ENCODE measurements around the gene DOCK1. TPM values are rescaled to one million over a fixed set of nuclear protein-coding genes. Genes with fewer than 3 reads are reported as not detected.

The DOCK1 gene
- total RNA-seq, 1 experiment from 2014 or later, result 82.2 TPM

DNA sequence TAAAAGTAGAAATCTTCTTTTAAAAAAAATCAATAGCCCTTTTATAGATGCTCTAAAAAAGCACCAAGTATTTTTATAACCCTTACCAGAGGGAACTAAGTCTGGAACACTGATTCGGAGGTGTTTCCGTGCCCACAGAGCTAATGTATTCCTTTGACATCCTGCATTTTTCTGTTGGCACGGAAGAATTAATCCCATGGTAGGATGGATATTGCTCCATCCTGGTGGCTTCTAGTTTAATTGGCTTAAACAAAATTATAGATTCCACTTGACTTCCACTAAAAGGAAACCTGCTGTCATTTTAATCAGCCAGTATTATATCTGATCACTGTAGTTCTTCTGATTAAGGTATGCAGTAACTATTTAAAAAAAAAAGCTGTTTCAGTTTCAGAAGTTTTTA is 479.8 kb downstream of the DOCK1 start:
- Histone ChIP-seq H3K4me3 (ENCODE audit: low read depth, low read length) (no peak overlapping the region), H3K4me1 (no peaks in the 10 kb centered on the region), H3K36me3 (ENCODE audit: control insufficient read depth, insufficient read depth, low read length) (no peaks in the 10 kb centered on the region), H3K27me3 (replicated peaks; ENCODE audit: control insufficient read depth, insufficient read depth, low read length) (no peaks in the 10 kb centered on the region), H3K9me3 (no peaks in the 10 kb centered on the region)
- intact Hi-C loops (cut with micrococcal nuclease; ENCODE audit: unreplicated experiment), result no loop called here
- H3K4me3 Mint-ChIP-seq (ENCODE audit: unreplicated experiment), result no peak overlapping the region
- no peak for DNase-seq
- H3K4me1 Mint-ChIP-seq (ENCODE audit: low read depth, unreplicated experiment), result no peaks in the 10 kb centered on the region
- POLR2A ChIA-PET, result no interaction called here
- H3K9me3 Mint-ChIP-seq (ENCODE audit: unreplicated experiment), result no peaks in the 10 kb centered on the region
- peaks cover 35% of the 10 kb centered on the region for H3K36me3 Mint-ChIP-seq (ENCODE audit: insufficient read depth, unreplicated experiment)
- H3K27ac Mint-ChIP-seq (ENCODE audit: unreplicated experiment), result no peak overlapping the region
- TF ChIP-seq, protein P1, sequence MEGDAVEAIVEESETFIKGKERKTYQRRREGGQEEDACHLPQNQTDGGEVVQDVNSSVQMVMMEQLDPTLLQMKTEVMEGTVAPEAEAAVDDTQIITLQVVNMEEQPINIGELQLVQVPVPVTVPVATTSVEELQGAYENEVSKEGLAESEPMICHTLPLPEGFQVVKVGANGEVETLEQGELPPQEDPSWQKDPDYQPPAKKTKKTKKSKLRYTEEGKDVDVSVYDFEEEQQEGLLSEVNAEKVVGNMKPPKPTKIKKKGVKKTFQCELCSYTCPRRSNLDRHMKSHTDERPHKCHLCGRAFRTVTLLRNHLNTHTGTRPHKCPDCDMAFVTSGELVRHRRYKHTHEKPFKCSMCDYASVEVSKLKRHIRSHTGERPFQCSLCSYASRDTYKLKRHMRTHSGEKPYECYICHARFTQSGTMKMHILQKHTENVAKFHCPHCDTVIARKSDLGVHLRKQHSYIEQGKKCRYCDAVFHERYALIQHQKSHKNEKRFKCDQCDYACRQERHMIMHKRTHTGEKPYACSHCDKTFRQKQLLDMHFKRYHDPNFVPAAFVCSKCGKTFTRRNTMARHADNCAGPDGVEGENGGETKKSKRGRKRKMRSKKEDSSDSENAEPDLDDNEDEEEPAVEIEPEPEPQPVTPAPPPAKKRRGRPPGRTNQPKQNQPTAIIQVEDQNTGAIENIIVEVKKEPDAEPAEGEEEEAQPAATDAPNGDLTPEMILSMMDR (IDR thresholded peaks at IDR 0.05; ENCODE audit: insufficient read depth in 1 of 2, low read depth in 1 of 2, low read length in 1 of 2, severe bottlenecking in 1 of 2, unreplicated experiment in 1 of 2), result no peak
- no TSS peak for BruUV-seq (replicated peaks)
- CTCF ChIA-PET, result no interaction called here
- no peaks in the 10 kb centered on the region for H3K27me3 Mint-ChIP-seq (ENCODE audit: insufficient read depth, unreplicated experiment)

DNA sequence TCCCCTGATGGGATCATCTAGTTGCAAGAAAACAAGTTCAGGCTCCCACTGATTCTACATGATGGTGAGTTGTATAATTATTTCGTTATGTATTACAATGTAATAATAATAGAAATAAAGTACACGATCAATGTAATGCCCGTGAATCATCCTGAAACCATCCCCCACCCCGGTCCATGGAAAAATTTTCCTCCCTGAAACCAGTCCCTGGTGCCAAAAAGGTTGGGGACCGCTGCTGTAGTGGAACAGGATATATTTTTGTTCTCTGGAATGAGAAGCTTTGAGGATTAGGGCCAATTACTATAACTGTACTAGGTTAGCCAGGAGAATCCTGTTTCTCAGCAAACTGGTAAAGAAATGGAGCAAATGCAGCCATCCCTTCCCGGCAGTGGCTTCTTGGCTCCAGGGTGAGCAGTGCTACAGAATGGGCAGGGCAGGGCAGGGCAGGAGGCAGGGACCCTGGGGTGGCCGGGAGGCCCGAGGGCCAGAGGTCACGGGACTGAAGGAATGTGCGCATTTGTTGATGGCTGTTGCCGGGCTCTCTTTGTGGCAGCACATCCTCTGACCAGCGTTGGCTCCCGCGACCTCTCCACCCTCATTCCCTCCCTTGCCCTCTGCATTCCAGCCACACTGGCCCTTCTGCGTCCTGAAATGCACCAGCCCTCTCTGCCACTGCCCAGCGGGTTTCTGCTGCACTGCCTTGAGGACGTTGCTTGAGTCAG is 481.5 kb downstream of the DOCK1 start:
- no TSS peak for BruUV-seq (replicated peaks)
- Histone ChIP-seq H3K9me3 (no peaks in the 10 kb centered on the region), H3K27me3 (replicated peaks; ENCODE audit: control insufficient read depth, insufficient read depth, low read length) (no peaks in the 10 kb centered on the region), H3K4me1 (no peaks in the 10 kb centered on the region), H3K4me3 (ENCODE audit: low read depth, low read length) (no peak overlapping the region), H3K36me3 (ENCODE audit: control insufficient read depth, insufficient read depth, low read length) (no peaks in the 10 kb centered on the region)
- Mint-ChIP-seq H3K9me3 (ENCODE audit: unreplicated experiment) (no peaks in the 10 kb centered on the region), H3K4me1 (ENCODE audit: low read depth, unreplicated experiment) (no peaks in the 10 kb centered on the region), H3K27me3 (ENCODE audit: insufficient read depth, unreplicated experiment) (no peaks in the 10 kb centered on the region), H3K4me3 (ENCODE audit: unreplicated experiment) (no peak overlapping the region), H3K27ac (ENCODE audit: unreplicated experiment) (no peak overlapping the region), H3K36me3 (ENCODE audit: insufficient read depth, unreplicated experiment) (peaks cover 29% of the 10 kb centered on the region)
- ChIA-PET CTCF (no interaction called here), POLR2A (no interaction called here)
- no peak for DNase-seq
- TF ChIP-seq, protein P1 (IDR thresholded peaks at IDR 0.05; ENCODE audit: insufficient read depth in 1 of 2, low read depth in 1 of 2, low read length in 1 of 2, severe bottlenecking in 1 of 2, unreplicated experiment in 1 of 2), result no peak
- intact Hi-C loops (cut with micrococcal nuclease; ENCODE audit: unreplicated experiment), result no loop called here

DNA sequence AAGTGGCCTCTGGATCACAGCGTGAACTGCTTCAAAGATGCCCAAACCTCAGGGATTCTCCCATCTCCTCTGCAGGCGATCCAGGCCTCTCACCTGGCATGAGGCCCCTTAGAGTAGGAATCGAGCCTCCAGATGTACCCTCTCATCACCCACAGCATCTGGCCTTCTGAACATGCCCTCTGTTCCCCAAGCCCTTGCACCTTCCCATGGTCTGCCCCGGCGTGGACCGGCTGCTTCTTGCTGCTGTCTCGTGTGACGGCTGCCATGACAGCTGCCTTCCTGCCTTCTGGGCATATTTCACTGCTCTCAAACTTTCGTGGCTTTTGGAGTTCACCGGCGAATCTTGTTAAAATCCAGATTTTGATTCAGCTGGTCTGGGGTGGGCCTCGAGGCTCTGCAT is 486.6 kb downstream of the DOCK1 start:
- ChIA-PET POLR2A (no interaction called here), CTCF (no interaction called here)
- H3K4me1 ChIP-seq, result no peaks in the 10 kb centered on the region
- TF ChIP-seq, protein P1 (IDR thresholded peaks at IDR 0.05; ENCODE audit: insufficient read depth in 1 of 2, low read depth in 1 of 2, low read length in 1 of 2, severe bottlenecking in 1 of 2, unreplicated experiment in 1 of 2), result no peak
- Mint-ChIP-seq H3K9me3 (ENCODE audit: unreplicated experiment) (no peaks in the 10 kb centered on the region), H3K27me3 (ENCODE audit: insufficient read depth, unreplicated experiment) (no peaks in the 10 kb centered on the region), H3K27ac (ENCODE audit: unreplicated experiment) (no peak overlapping the region), H3K4me1 (ENCODE audit: low read depth, unreplicated experiment) (no peaks in the 10 kb centered on the region), H3K4me3 (ENCODE audit: unreplicated experiment) (no peak overlapping the region), H3K36me3 (ENCODE audit: insufficient read depth, unreplicated experiment) (peaks cover 17% of the 10 kb centered on the region)
- H3K27me3 ChIP-seq (replicated peaks; ENCODE audit: control insufficient read depth, insufficient read depth, low read length), result no peaks in the 10 kb centered on the region
- no peak for DNase-seq
- H3K9me3 ChIP-seq, result no peaks in the 10 kb centered on the region
- H3K36me3 ChIP-seq (ENCODE audit: control insufficient read depth, insufficient read depth, low read length), result no peaks in the 10 kb centered on the region
- H3K4me3 ChIP-seq (ENCODE audit: low read depth, low read length), result no peak overlapping the region
- BruUV-seq (replicated peaks), result no TSS peak
- intact Hi-C loops (cut with micrococcal nuclease; ENCODE audit: unreplicated experiment), result no loop called here
